Spleen (tissue), 7 donors: Measurements from ENCODE around the gene PTHLH.

ENCODE experiments used
- CTCF ChIP-seq, 11 experiments: fragments of 200-600 bp in 7 of 11; fragments of 450-650 bp in 4 of 11; sonication (generic) in 4 of 11; IDR thresholded peaks in 8 of 11; conservative IDR thresholded peaks in 3 of 11; 1 replicate in 7 of 11; 2 replicates in 4 of 11; pipeline versions ENCODE4 v1.4.0 to v1.8.0; 2016 to 2021; ENCODE audit warnings: antibody characterized with exemption in 11 of 11, inconsistent platforms in 4 of 11, mild to moderate bottlenecking in 1 of 11
- POLR2A ChIP-seq, 3 donors: fragments of 450-650 bp; IDR thresholded peaks; one replicate each; pipeline ENCODE4 v1.5.1; 2017; ENCODE audit warnings: antibody characterized with exemption in 3 of 3, mild to moderate bottlenecking in 1 of 3
- POLR2AphosphoS5 ChIP-seq, 3 donors: sonication (generic); formaldehyde crosslinking; IDR thresholded peaks; one replicate each; pipeline ENCODE4 v1.5.1; 2017; ENCODE audit warnings: antibody characterized with exemption in 3 of 3
- donor health status: DM: no; HTN: no; CAD: no; lungs with moderate emphysema.
- donor health status: DM: no; HTN: no; CAD: no.
- donor health status: DM: no; HTN: no; CAD: no.

DNA sequence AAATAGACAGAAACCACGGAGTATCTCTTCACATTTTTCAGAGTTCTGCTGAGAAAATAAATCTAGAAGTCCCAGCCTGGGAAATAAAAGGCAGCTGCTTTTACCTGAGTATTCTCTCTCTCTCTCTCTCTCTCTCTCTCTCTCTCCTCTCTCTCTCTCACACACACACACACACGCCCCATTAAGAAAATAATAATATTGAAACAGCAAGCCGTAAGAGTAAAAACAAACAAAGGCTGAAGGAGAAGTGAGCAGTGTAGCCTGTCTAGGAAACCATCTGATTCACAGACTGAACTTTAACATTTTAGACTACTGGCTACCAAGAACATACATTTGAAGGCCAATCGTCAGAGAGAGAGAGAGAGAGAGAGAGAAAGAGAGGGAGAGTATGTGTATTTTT, 8.4 kb downstream of the PTHLH start:
- no peak for TF ChIP-seq CTCF (IDR thresholded peaks at IDR 0.05 in 8 of 11, conservative IDR thresholded peaks at IDR 0.05 in 3 of 11)
- no peak for TF ChIP-seq POLR2AphosphoS5 (IDR thresholded peaks at IDR 0.05)
- TF ChIP-seq POLR2A (IDR thresholded peaks at IDR 0.05): no peak
